CD14-positive monocyte (primary cell): ENCODE data around the gene LRRFIP2. TPM values are rescaled to one million over a fixed set of nuclear protein-coding genes. Genes with fewer than 3 reads are reported as not detected.

Source experiments
- DNase-seq, 3 donors: peaks; one replicate each; pipeline ENCODE4 v3.0.0-alpha.2; 2011 to 2022
- H2AFZ ChIP-seq: 2 replicates; pipeline ENCODE4 v1.6.0; 2012; ENCODE audit warnings: mild to moderate bottlenecking, low read depth, low read length, inconsistent platforms; ENCODE audit not compliant: insufficient read depth, poor library complexity, severe bottlenecking
- H3K27ac ChIP-seq, 2 donors: 1 replicate in 1 of 2; 2 replicates in 1 of 2; pipeline ENCODE4 v1.5.1; 2012 to 2013; ENCODE audit warnings: low read length in 2 of 2, control low read depth in 1 of 2, inconsistent platforms in 1 of 2, low read depth in 1 of 2, mild to moderate bottlenecking in 1 of 2
- H3K27me3 ChIP-seq, 2 donors: one replicate each; pipeline versions ENCODE4 v1.6.0 to v1.6.1; 2011 to 2013; ENCODE audit warnings: low read length in 2 of 2; ENCODE audit not compliant: control insufficient read depth in 2 of 2, insufficient read depth in 2 of 2
- H3K36me3 ChIP-seq, 2 donors: replicated peaks in 1 of 2; 1 replicate in 1 of 2; 2 replicates in 1 of 2; pipeline versions ENCODE4 v1.5.1 to v1.6.1; 2012 to 2013; ENCODE audit warnings: low read length in 2 of 2, control low read depth in 1 of 2, inconsistent platforms in 1 of 2, mild to moderate bottlenecking in 1 of 2; ENCODE audit not compliant: insufficient read depth in 2 of 2, control insufficient read depth in 1 of 2
- H3K4me1 ChIP-seq, 2 donors: 1 replicate in 1 of 2; 2 replicates in 1 of 2; pipeline versions ENCODE4 v1.5.1 to v1.6.1; 2012 to 2013; ENCODE audit warnings: low read length in 2 of 2, control low read depth in 1 of 2, inconsistent platforms in 1 of 2, mild to moderate bottlenecking in 1 of 2, moderate library complexity in 1 of 2; ENCODE audit not compliant: insufficient read depth in 2 of 2, control insufficient read depth in 1 of 2
- H3K4me2 ChIP-seq: replicated peaks from 2 replicates; pipeline ENCODE3; 2012; ENCODE audit warnings: low read length, moderate library complexity, mild to moderate bottlenecking; ENCODE audit not compliant: poor library complexity, severe bottlenecking; ENCODE audit errors: extremely low read depth
- H3K4me3 ChIP-seq, 3 experiments: fragments of 200-600 bp in 1 of 3; sonication (generic) in 1 of 3; replicated peaks in 1 of 3; 1 replicate in 2 of 3; 2 replicates in 1 of 3; pipeline ENCODE4 v1.5.1; 2011 to 2013; ENCODE audit warnings: low read length in 3 of 3, mild to moderate bottlenecking in 3 of 3, control low read depth in 2 of 3, low read depth in 2 of 3, inconsistent platforms in 1 of 3, moderate library complexity in 1 of 3
- H3K79me2 ChIP-seq: 2 replicates; pipeline ENCODE4 v1.6.0; 2012; ENCODE audit warnings: mild to moderate bottlenecking, control low read depth, inconsistent platforms, low read length, moderate library complexity; ENCODE audit not compliant: insufficient read depth
- H3K9ac ChIP-seq: 2 replicates; pipeline ENCODE4 v1.6.0; 2017; ENCODE audit warnings: low read length, mild to moderate bottlenecking; ENCODE audit not compliant: insufficient read depth, poor library complexity, severe bottlenecking
- H3K9me3 ChIP-seq, 2 donors: replicated peaks in 1 of 2; 1 replicate in 1 of 2; 2 replicates in 1 of 2; pipeline versions ENCODE4 v1.5.1 to v1.6.1; 2012 to 2013; ENCODE audit warnings: low read length in 2 of 2, control low read depth in 1 of 2; ENCODE audit not compliant: control insufficient read depth in 1 of 2, insufficient read depth in 1 of 2
- H4K20me1 ChIP-seq: 2 replicates; pipeline ENCODE4 v1.6.0; 2012; ENCODE audit warnings: mild to moderate bottlenecking, low read length, control low read depth, moderate library complexity; ENCODE audit not compliant: insufficient read depth
- H3K27ac Mint-ChIP-seq, 7 donors: one replicate each; pipeline ENCODE4 v1.8.0; 2020; ENCODE audit warnings: mild to moderate bottlenecking in 7 of 7, mixed read lengths in 7 of 7, moderate library complexity in 6 of 7, inconsistent platforms in 2 of 7
- H3K27me3 Mint-ChIP-seq, 3 donors: one replicate each; pipeline ENCODE4 v1.8.0; 2021 to 2022; ENCODE audit warnings: low read depth in 3 of 3, mild to moderate bottlenecking in 3 of 3, mixed read lengths in 3 of 3, moderate library complexity in 3 of 3, inconsistent platforms in 1 of 3
- H3K36me3 Mint-ChIP-seq, 2 donors: one replicate each; pipeline ENCODE4 v1.8.0; 2020; ENCODE audit warnings: mixed read lengths in 2 of 2, inconsistent platforms in 1 of 2, mild to moderate bottlenecking in 1 of 2
- H3K4me1 Mint-ChIP-seq: one replicate; pipeline ENCODE4 v1.8.0; 2020; ENCODE audit warnings: mild to moderate bottlenecking, mixed read lengths
- H3K4me3 Mint-ChIP-seq, 2 donors: one replicate each; pipeline ENCODE4 v1.8.0; 2020; ENCODE audit warnings: mild to moderate bottlenecking in 2 of 2, mixed read lengths in 2 of 2, moderate library complexity in 1 of 2
- H3K9me3 Mint-ChIP-seq, 7 donors: one replicate each; pipeline ENCODE4 v1.8.0; 2020 to 2022; ENCODE audit warnings: mixed read lengths in 7 of 7, mild to moderate bottlenecking in 6 of 7, moderate library complexity in 6 of 7, inconsistent platforms in 2 of 7
- CTCF ChIP-seq: fragments of 200-600 bp; IDR thresholded peaks from one replicate; pipeline ENCODE4 v1.8.0; 2022; ENCODE audit warnings: antibody characterized with exemption, mild to moderate bottlenecking
- WGBS: methylation state at CpG from one replicate; pipeline ENCODE4 v1.1.5; 2013; ENCODE audit warnings: missing lambda C conversion rate; ENCODE audit not compliant: insufficient coverage; 5-methylcytosine and 5-hydroxymethylcytosine counted together
- intact Hi-C, 2 donors: fragments of 100-400 bp; cut with micrococcal nuclease; formaldehyde crosslinking; loops; one replicate each; pipeline versions ENCODE4 v1.15.0 to v1.15.1; 2023
- polyA plus RNA-seq, 3 donors: library from polyadenylated mRNA; depleted of rRNA in 1 of 3; unstranded in 2 of 3; stranded (reverse) in 1 of 3; fragments of 300-500 nt in 2 of 3; fragments of >200 nt in 1 of 3; fragmentation: Illumina TruSeq in 2 of 3; gene quantifications; 1 replicate in 2 of 3; 2 replicates in 1 of 3; pipeline ENCODE4 v1.2.3, GENCODE V29; 2012 to 2021

The LRRFIP2 gene
- polyA plus RNA-seq, 3 donors = 30.9 to 39.4 (median 31.7) TPM

GRCh38 chr3:37204314-37204713, 29.9 kb upstream of the LRRFIP2 start:
- no peak overlapping the region for H3K27ac ChIP-seq
- H3K4me2 ChIP-seq = no peak overlapping the region
- no peaks in the 10 kb centered on the region for H3K9me3 ChIP-seq
- no peak overlapping the region for H3K4me3 ChIP-seq
- H3K4me1 ChIP-seq = no peaks in the 10 kb centered on the region
- H3K36me3 ChIP-seq = no peaks in the 10 kb centered on the region
- WGBS = 69% methylated on average over 3 of the region's 3 CpGs
- intact Hi-C loops = no loop called here
- no peaks in the 10 kb centered on the region for H3K9me3 Mint-ChIP-seq
- no peak overlapping the region for H3K4me3 Mint-ChIP-seq
- no peaks in the 10 kb centered on the region for H4K20me1 ChIP-seq
- DNase-seq = no peak
- no peak overlapping the region for H3K27ac Mint-ChIP-seq
- TF ChIP-seq CTCF = no peak
- H3K9ac ChIP-seq = no peak overlapping the region
- no peaks in the 10 kb centered on the region for H3K79me2 ChIP-seq
- H3K27me3 ChIP-seq = no peaks in the 10 kb centered on the region
- peaks cover 7% of the 10 kb centered on the region for H3K4me1 Mint-ChIP-seq
- H2AFZ ChIP-seq = no peak overlapping the region
- peaks cover 0 to 2% (median 0%) of the 10 kb centered on the region in 3 donors for H3K27me3 Mint-ChIP-seq
- no peaks in the 10 kb centered on the region for H3K36me3 Mint-ChIP-seq

- DNase-seq = no peak
- intact Hi-C loops = no loop called here
- H3K4me3 Mint-ChIP-seq = no peak overlapping the region
- no peak overlapping the region for H3K27ac Mint-ChIP-seq
- Histone ChIP-seq H3K27ac (no peak overlapping the region), H4K20me1 (no peaks in the 10 kb centered on the region), H3K79me2 (no peaks in the 10 kb centered on the region), H3K36me3 (no peaks in the 10 kb centered on the region), H3K9me3 (no peaks in the 10 kb centered on the region), H3K4me3 (no peak overlapping the region), H3K9ac (no peak overlapping the region), H3K4me1 (no peaks in the 10 kb centered on the region), H3K27me3 (no peaks in the 10 kb centered on the region), H2AFZ (no peak overlapping the region), H3K4me2 (no peak overlapping the region)
- H3K36me3 Mint-ChIP-seq = no peaks in the 10 kb centered on the region
- no peak for TF ChIP-seq CTCF
- peaks cover 0 to 2% (median 0%) of the 10 kb centered on the region in 7 donors for H3K9me3 Mint-ChIP-seq
- WGBS = 100% methylated on average over 2 of the region's 3 CpGs
- peaks cover 7% of the 10 kb centered on the region for H3K4me1 Mint-ChIP-seq
- H3K27me3 Mint-ChIP-seq = peaks cover 0 to 2% (median 0%) of the 10 kb centered on the region in 3 donors
Observed at GRCh38 chr3:37202035-37202434, 27.7 kb upstream of the LRRFIP2 start.
